GM21723 (cell line): Measurements from ENCODE around the gene GRM2.
"Not testable (repeated sequence)": the region's sequence is repeated elsewhere in the genome, so short reads cannot be mapped to it uniquely, and the experiment has no call there.

Source experiments
- ATAC-seq: cut with Tn5 transposase; IDR thresholded peaks from one replicate; pipeline ENCODE4 v1.9.1; 2021; ENCODE audit warnings: mild to moderate bottlenecking, moderate library complexity; ENCODE audit not compliant: unreplicated experiment

Gene GRM2

GRCh38 chr3:51721062-51721745 lies 14.3 kb downstream of the GRM2 start:
- no peak for ATAC-seq

- no peak for ATAC-seq
These were observed 15.5 kb downstream of the GRM2 start for GRCh38 chr3:51722362-51722761.

GRCh38 chr3:51727500-51727899 lies 20.6 kb downstream of the GRM2 start:
- no peak for ATAC-seq

GRCh38 chr3:51729042-51729633 lies 22.3 kb downstream of the GRM2 start:
- ATAC-seq, result no peak

- ATAC-seq, result no peak
These were observed 27.1 kb downstream of the GRM2 start for GRCh38 chr3:51733859-51734571.

GRCh38 chr3:51734572-51734907 lies 27.7 kb downstream of the GRM2 start:
- ATAC-seq, result no peak

- ATAC-seq, result no peak
These were observed 28.2 kb downstream of the GRM2 start for GRCh38 chr3:51735039-51735438.

GRCh38 chr3:51735950-51736349 lies 29.1 kb downstream of the GRM2 start:
- no peak for ATAC-seq

GRCh38 chr3:51739110-51739509 lies 32.2 kb downstream of the GRM2 start:
- no peak for ATAC-seq

GRCh38 chr3:51742320-51742719 lies 35.5 kb downstream of the GRM2 start:
- not testable (repeated sequence) for ATAC-seq

- not testable (repeated sequence) for ATAC-seq
These were observed 36.1 kb downstream of the GRM2 start for GRCh38 chr3:51742978-51743377.

GRCh38 chr3:51747840-51748239 lies 41.0 kb downstream of the GRM2 start:
- ATAC-seq, result no peak

GRCh38 chr3:51748327-51748726 lies 41.5 kb downstream of the GRM2 start:
- no peak for ATAC-seq

GRCh38 chr3:51750878-51751277 lies 44.0 kb downstream of the GRM2 start:
- ATAC-seq, result no peak

- peak; percentile 47 for ATAC-seq
These were observed 44.4 kb downstream of the GRM2 start for GRCh38 chr3:51751287-51751686.

- not testable (repeated sequence) for ATAC-seq
These were observed 47.2 kb downstream of the GRM2 start for GRCh38 chr3:51753763-51754750.

GRCh38 chr3:51759203-51759602 lies 52.3 kb downstream of the GRM2 start:
- no peak for ATAC-seq
